ENCODE measurements around the gene TEX28.

GRCh38 chrX:154321152-154321551 lies 26.2 kb upstream of the TEX28 start:
- TF ChIP-seq POLR2AphosphoS5 (IDR thresholded peaks at IDR 0.05; ENCODE audit: low read depth, low read length) (no peak), REST (IDR thresholded peaks at IDR 0.05; ENCODE audit: insufficient read depth in 1 of 2, low read depth in 2 of 2, low read length in 2 of 2) (no peak), TAF1 (IDR thresholded peaks at IDR 0.05; ENCODE audit: borderline replicate concordance, insufficient read depth, low read length) (no peak), FOXP2 (optimal IDR thresholded peaks at IDR 0.05; ENCODE audit: borderline replicate concordance, extremely low read depth, extremely low read length, insufficient read depth) (no peak)
